ENCODE results near the gene ZDHHC7.

Gene ZDHHC7

GRCh38 chr16:85048921-85049562 is 37.7 kb upstream of the ZDHHC7 start:
- no peak overlapping the region for H3K27ac ChIP-seq (ENCODE audit: low read length)
- TF ChIP-seq CTCF (IDR thresholded peaks at IDR 0.05; ENCODE audit: low read depth, low read length), result no peak
- no peaks in the 10 kb centered on the region for H3K36me3 ChIP-seq (replicated peaks; ENCODE audit: low read depth, low read length)
- no peaks in the 10 kb centered on the region for H3K79me2 ChIP-seq (ENCODE audit: low read length)
- H3K4me1 ChIP-seq (ENCODE audit: low read length), result no peaks in the 10 kb centered on the region
- no peak overlapping the region for H2AFZ ChIP-seq (ENCODE audit: low read depth, low read length)
- H3K27me3 ChIP-seq (ENCODE audit: low read depth, low read length), result peaks cover 39% of the 10 kb centered on the region
- H3K4me2 ChIP-seq (ENCODE audit: low read length), result no peak overlapping the region
- no peaks in the 10 kb centered on the region for H4K20me1 ChIP-seq (ENCODE audit: insufficient read depth, low read length)
- no peaks in the 10 kb centered on the region for H3K9me3 ChIP-seq (ENCODE audit: insufficient read depth, low read length)
- H3K4me3 ChIP-seq (ENCODE audit: low read length), result no peak overlapping the region
- H3K9ac ChIP-seq (ENCODE audit: low read length), result no peak overlapping the region

GRCh38 chr16:85047867-85048455 is 36.6 kb upstream of the ZDHHC7 start:
- H4K20me1 ChIP-seq (ENCODE audit: insufficient read depth, low read length), result no peaks in the 10 kb centered on the region
- H3K4me3 ChIP-seq (ENCODE audit: low read length), result no peak overlapping the region
- no peak overlapping the region for H3K27ac ChIP-seq (ENCODE audit: low read length)
- TF ChIP-seq EZH2phosphoT487 (IDR thresholded peaks at IDR 0.05; ENCODE audit: low read depth), result no peak
- TF ChIP-seq CTCF (IDR thresholded peaks at IDR 0.05; ENCODE audit: low read depth, low read length), result no peak
- no peaks in the 10 kb centered on the region for H3K36me3 ChIP-seq (replicated peaks; ENCODE audit: low read depth, low read length)
- no peaks in the 10 kb centered on the region for H3K4me1 ChIP-seq (ENCODE audit: low read length)
- no peaks in the 10 kb centered on the region for H3K79me2 ChIP-seq (ENCODE audit: low read length)
- H2AFZ ChIP-seq (ENCODE audit: low read depth, low read length), result no peak overlapping the region
- no peaks in the 10 kb centered on the region for H3K9me3 ChIP-seq (ENCODE audit: insufficient read depth, low read length)
- no peak overlapping the region for H3K4me2 ChIP-seq (ENCODE audit: low read length)
- H3K27me3 ChIP-seq (ENCODE audit: low read depth, low read length), result peaks cover 37% of the 10 kb centered on the region
- no peak overlapping the region for H3K9ac ChIP-seq (ENCODE audit: low read length)

- no peak overlapping the region for H3K9ac ChIP-seq (ENCODE audit: low read length)
- TF ChIP-seq EZH2phosphoT487 (IDR thresholded peaks at IDR 0.05; ENCODE audit: low read depth) (no peak), CTCF (IDR thresholded peaks at IDR 0.05; ENCODE audit: low read depth, low read length) (no peak)
- no peak overlapping the region for H2AFZ ChIP-seq (ENCODE audit: low read depth, low read length)
- no peaks in the 10 kb centered on the region for H3K79me2 ChIP-seq (ENCODE audit: low read length)
- peaks cover 43% of the 10 kb centered on the region for H3K27me3 ChIP-seq (ENCODE audit: low read depth, low read length)
- no peaks in the 10 kb centered on the region for H4K20me1 ChIP-seq (ENCODE audit: insufficient read depth, low read length)
- H3K36me3 ChIP-seq (replicated peaks; ENCODE audit: low read depth, low read length), result no peaks in the 10 kb centered on the region
- H3K27ac ChIP-seq (ENCODE audit: low read length), result no peak overlapping the region
- H3K9me3 ChIP-seq (ENCODE audit: insufficient read depth, low read length), result no peaks in the 10 kb centered on the region
- H3K4me3 ChIP-seq (ENCODE audit: low read length), result no peak overlapping the region
- H3K4me1 ChIP-seq (ENCODE audit: low read length), result no peaks in the 10 kb centered on the region
- H3K4me2 ChIP-seq (ENCODE audit: low read length), result no peak overlapping the region
These were observed 35.9 kb upstream of the ZDHHC7 start for GRCh38 chr16:85046931-85047866.

- Histone ChIP-seq H2AFZ (ENCODE audit: low read depth, low read length) (no peak overlapping the region), H3K9me3 (ENCODE audit: insufficient read depth, low read length) (no peaks in the 10 kb centered on the region), H3K4me1 (ENCODE audit: low read length) (no peaks in the 10 kb centered on the region), H3K79me2 (ENCODE audit: low read length) (no peaks in the 10 kb centered on the region), H3K27me3 (ENCODE audit: low read depth, low read length) (peaks cover 47% of the 10 kb centered on the region), H3K4me3 (ENCODE audit: low read length) (no peak overlapping the region), H4K20me1 (ENCODE audit: insufficient read depth, low read length) (no peaks in the 10 kb centered on the region), H3K27ac (ENCODE audit: low read length) (no peak overlapping the region), H3K36me3 (replicated peaks; ENCODE audit: low read depth, low read length) (no peaks in the 10 kb centered on the region), H3K9ac (ENCODE audit: low read length) (no peak overlapping the region), H3K4me2 (ENCODE audit: low read length) (no peak overlapping the region)
- TF ChIP-seq EZH2phosphoT487 (IDR thresholded peaks at IDR 0.05; ENCODE audit: low read depth) (no peak), CTCF (IDR thresholded peaks at IDR 0.05; ENCODE audit: low read depth, low read length) (no peak)
These were observed 35.2 kb upstream of the ZDHHC7 start for GRCh38 chr16:85046472-85046916.
